Fibroblast of skin of right biceps (primary cell): ENCODE results near the gene ZNF500.
"Not testable (repeated sequence)": the region's sequence is repeated elsewhere in the genome, so short reads cannot be mapped to it uniquely, and the experiment has no call there.

Experiments
- DNase-seq: peaks from one replicate; pipeline ENCODE4 v3.0.0-alpha.2; 2013

Gene ZNF500

DNA sequence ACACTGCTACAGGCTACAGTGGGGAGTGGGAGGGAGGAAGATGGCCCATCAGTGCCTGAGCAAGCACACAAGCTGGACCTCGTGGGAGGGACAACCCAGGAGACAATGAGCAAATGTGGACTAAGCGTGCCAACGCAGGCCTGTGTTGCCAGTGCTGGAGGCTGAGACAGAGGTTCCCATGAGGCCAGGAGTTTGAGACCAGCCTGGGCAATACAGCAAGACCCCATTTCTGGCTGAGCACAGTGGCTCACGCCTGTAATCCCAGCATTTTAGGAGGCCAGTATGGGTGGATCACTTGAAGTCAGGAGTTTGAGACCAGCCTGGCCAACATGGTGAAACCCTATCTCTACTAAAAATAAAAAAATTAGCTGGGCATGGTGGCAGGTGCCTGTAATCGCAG, 28.6 kb downstream of the ZNF500 start:
- not testable (repeated sequence) for DNase-seq

DNA sequence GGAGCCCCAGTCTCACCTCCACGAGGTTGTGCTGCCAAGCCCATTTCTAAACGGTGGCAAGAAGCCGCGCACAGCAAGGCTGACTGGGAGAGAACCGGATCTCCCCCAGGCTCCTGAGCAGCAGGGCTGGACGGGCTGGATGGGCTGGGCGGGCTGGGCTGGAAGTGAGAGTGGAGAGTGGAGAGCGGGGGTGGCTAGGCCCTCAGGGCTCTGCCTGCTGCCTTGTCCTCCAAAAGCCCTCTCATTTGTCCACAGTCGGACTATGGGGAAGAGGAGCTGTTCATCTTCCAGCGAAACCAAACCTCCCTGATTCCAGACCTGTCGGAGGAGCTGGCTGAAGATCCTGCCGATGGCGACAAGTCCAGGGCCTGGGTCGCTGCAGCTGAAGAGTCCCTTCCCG, 29.4 kb downstream of the ZNF500 start:
- DNase-seq = no peak

DNA sequence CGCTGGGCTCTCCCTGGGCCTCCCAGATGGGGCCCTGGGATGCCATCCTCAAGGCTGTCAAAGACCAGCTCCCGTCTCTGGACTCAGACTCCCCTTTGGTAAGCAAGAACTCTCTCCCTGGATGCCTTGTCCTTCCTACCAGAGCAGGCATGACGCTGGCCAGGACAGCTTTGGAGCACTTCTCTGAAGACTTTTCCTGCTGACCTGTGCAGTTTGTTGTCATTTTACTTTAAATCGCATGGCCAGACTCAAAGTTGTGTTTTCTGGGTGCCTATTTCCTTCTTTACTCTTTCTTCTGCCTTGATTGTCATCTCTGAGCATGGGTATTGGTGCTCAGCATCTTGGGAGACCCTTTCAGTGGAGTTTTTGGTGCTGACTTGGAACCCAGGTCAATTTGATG, 30.4 kb downstream of the ZNF500 start:
- DNase-seq = no peak

DNA sequence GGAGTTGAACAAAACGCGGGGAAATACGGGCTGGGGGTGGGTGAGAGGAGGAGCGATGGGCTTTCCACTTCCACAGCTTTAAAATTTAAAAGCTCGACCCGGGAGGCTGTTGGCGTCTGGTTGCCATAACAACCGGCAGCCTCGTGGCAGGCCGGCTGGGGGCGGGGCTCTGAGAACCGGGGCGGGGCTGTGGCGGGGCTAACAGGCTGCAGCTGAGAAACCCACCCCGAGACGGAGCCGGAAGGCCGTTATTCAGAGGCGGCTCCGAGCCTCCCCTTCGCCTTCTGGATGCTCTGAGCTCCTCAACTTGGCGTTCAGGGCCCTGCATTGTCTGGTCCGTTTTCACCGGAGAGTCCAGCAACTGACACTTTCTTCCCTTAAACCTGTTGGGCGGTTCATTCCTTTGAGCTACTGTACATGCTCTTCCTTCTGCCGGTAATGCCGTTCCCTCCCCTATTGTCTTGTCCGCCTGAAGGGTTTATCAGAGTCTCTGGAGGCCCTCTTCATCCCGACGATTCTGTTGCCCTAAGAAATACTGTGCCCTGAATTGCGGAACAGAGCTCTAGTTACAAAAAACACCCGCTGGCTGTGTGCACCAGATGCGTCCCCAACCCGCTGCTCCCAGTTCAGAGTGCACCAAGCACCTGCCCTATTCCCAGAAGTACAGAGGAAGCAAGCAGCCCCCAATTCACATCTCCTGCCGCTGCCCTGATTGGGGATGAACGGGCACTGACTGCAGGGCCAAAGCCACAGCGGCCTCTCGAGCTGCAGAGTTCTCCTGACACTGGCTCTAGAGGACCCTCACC, 32.0 kb downstream of the ZNF500 start:
- peak; percentile 84 for DNase-seq

DNA sequence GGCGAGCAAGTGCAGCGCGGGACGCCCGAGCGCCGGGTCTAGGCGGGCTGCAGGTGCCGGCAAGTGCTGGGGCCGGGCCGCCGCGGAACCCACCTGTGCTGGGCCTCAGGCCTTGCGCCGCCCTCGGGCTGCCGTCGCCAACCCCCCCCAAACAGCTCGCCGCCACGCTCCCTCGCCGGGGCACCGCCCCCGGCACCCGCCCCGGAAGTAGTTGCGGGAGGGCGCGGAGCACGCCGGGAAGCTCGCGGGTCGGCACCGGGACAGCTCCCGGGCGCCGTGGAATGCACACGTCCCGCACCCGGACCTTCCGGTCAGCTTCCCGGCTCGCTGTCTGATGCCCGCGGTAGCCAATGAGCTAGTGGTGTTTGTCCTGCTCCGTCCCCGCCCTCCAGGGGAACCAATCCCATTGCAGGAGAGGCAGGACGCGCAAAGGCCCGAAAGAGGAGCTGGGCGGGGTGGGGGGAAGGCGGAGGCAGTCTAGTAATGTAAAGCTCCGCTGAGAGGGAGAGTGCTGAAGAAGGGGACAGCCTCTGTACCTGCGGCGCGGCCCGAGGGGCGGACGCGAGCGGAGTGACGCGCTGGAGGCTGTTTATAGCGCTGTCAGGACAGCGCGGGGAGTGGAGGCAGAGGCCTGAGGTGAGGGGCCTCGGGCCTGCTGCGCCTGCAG, 32.8 kb downstream of the ZNF500 start, which contains the start of the genes ANKS3 and DNAAF8:
ANKS3 (minus strand) TSS at position 209 of the 667 bp plus-strand sequence. CDS start 4,122 bp downstream, outside the sequence.
DNAAF8 (plus strand) TSS at position 475 of the 667 bp plus-strand sequence. CDS start 1,978 bp downstream, outside the sequence.
- DNase-seq = peak; percentile 97

DNA sequence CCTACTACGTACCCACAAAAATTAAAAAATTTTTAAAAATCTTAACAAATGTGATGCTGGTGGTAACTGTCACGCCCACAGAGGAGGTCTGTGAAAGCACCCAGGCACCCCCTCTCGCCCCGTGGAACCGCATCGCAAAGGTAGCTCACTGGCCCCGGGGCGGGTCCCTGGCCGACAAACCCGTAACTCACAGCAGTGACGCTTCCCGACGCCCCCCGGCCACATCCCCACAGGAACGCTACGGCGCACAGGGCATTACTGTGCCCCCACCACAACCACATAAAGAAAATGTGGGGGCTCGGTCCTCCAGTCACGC, 33.3 kb downstream of the ZNF500 start:
- no peak for DNase-seq

DNA sequence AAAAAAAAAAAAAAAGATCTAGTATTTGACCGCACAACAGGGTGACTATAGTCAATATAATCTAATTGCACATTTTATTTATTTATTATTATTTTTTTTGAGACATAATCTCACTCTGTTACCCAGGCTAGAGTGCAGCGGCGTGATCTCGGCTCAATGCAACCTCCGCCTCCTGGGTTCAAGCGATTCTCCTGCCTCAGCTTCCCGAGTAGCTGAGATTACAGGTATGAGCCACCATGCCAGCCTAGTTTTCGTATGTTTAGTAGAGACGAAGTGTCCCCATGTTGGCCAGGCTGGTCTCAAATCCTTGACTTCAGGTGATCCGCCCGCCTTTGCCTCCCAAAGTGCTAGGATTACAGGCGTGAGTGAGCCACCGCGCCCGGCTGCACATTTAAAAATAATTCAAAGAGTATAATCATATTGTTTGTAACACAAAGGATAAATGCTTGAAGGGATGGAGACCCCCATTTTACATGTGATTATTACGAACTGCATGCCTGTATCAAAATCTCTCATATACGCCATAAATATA, 33.7 kb downstream of the ZNF500 start:
- no peak for DNase-seq

DNA sequence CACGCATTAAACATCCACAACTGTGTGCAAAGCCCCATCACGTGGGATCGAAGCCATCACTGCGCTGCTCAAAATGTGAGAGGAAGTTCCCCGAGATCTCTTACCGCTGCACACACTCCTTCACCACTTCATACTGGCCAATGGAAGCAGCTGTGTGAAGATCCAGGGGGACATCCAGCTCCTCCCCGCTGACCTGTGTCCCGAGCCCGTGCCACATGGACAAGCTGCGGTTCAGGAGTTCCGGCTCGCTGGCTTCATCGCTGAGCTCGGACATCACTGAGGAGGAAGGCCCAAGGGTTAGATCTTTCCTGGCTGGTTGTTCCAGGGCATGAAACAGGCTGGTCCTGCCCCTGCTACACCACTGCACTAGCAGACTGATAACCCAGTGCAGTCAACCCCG, 37.1 kb downstream of the ZNF500 start:
- no peak for DNase-seq

DNA sequence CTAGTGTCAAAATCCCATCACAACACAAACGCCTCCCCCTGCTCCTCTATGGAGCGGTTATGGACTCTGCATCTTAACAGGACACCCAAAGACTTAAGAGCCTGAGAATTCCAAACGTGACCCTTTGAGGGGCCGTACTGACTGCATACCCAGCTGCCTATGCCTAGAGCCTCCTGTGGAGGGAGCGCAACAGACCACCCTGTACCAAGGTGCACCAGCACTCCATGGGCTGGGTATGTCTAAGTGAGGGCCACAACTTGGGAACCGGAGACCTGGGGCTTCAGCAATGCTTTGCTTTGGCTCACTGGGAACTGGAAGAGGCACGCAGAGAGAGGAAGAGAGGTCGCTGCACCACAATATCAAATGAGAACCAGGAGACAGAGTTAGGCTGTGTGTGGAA, 38.3 kb downstream of the ZNF500 start:
- no peak for DNase-seq

DNA sequence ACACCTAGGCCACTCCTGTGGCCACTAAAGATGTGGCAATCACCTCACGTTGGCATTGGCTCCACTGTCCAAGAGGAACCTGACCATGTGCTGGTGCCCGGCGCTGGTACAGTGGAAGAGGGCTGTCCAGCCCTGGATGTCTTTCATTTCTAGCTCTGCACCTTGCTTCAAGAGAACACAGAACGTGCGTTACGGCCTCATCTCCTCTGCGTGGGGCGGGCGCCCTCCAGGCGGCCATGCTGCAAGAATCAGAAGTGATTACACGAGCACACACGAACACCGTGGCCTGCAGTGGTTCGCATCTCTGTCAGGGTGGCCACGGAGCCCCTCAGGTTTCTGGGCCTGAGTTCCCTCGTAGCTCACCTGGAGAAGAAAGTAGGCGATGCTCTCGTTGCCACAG, 40.3 kb downstream of the ZNF500 start:
- DNase-seq = no peak

DNA sequence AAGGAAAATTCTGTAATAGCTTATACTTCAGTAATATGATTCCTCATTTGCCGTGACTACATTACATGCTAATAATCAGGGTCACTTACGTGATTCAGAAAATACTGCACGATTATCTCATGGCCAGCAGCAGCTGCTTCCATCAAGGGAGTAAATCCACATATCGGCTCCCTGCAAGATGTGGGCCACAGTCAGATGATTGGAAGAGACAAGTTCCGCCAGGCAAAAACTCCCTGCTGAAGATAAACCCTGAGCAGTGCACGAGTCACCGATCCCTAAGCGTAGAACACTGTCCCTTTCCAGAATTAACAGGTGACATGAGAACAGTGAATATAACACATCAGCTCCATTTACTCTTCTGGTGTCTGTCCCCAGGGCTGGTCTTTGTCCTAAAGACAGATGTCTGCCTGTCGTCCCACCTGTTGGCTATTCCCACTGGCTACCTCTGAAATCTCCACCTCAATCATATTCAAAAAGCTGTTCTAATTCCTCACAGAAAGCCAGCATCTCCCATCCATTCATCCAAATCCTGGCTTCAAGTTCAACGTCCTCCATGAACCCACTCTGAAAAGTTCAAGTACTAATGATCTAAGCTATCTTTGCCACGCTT, 42.2 kb downstream of the ZNF500 start:
- DNase-seq = no peak

DNA sequence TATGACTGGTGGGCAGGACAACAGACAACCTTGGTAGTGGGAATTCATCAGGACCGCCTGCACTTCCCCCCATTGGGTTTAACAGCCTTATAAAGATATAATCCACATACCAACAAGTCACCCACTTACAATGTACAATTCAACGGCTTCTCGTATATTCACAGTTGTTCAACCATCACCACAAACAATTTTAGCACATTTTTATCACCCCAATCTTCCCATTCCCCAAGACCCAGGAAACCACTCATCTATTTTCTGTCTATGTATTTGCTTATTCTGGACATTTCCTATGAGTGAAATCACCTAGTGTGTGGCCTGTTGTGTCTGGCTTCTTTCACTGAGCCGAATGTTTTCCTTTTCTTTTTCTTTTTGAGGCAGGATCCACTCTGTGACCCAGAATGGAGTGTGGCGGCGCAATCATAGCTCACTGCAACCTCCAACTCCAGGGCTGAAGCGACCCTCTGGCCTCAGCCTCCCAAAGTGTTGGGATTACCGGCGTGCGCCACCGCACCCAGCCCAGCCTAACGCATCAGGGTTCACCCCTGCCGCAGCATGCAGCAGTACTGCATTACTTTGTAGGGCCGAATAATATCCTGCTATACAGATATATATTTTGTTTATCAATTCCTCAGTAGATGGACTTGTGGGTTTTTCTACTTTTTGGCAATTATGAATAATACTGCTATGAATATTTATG, 43.7 kb downstream of the ZNF500 start:
- no peak for DNase-seq

DNA sequence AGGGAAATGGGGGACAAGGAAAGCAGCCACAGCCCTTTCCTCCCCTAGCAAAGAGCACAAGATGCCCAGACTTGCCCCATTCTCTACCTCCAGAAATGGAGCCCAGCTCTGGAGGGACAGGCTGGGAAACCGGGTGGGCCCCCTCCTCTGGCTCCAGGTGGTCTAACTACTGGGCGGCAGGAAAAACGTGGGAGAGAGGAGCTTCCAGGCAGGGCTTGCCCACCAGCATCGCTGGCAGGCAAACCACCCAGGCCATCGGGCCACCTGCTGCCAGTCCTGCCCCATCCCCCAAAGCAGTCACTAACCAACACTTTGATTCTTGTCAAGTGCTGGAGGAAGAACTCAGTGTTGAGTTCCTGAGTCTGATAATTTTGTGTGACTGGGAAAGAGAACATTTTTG, 48.5 kb downstream of the ZNF500 start:
- no peak for DNase-seq

DNA sequence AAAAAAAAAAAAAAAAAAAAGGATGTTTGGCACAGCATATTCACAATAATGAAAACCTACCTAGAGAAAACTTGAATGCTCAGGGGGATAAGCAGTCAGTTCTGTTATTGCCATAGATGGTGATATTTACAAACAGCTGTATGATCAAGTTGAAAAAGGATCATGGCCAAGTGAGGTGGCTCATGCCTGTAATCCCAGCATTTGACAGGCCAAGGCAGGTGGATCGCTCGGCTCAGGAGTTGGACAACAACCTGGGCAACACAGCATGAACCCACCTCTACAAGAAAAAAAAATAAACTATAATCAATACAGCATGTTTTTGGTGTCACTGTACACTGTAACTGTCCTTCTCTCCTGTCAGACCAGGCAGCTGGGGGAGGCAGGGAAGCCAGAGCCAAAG, 52.0 kb downstream of the ZNF500 start:
- no peak for DNase-seq

DNA sequence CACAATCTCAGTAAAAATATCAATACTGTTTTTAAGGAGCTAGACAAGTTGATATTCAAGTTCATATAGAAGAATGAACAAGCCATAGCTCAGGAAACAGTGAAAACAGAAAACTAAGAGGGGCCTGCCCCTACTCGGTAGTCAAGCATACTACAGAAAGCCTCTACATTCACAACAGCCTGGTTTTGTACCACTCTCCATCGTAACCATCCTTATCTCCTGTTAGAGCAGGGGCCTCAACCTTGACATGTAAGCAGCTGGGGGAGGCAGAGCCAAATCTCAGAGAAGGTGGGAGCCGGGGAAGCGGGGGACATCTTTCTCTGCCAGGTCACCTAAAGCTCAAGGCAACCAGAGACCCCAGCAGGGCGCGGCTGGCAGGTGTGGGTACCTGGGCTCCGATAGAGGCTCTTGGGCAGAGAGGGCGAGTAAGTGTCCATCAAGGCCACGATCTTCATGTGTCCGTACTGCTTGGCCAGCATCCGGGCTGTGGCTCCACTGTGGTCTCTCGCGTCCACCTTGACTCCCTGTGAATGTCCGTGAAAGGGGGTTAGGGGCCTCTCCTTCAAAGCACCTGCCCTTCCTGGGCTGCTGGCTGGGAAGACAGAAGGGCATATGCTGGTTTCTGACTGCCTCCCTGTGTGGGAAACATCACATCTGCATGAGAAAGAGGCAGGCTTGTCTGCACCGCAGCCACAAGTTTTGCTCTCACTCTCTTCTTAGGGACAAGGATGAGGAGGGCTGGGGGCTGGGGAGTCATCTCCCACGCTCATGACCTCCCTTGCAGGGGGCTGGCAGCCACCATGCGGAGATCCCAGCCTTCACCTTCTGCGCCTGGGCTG, 53.1 kb downstream of the ZNF500 start:
- DNase-seq = no peak

DNA sequence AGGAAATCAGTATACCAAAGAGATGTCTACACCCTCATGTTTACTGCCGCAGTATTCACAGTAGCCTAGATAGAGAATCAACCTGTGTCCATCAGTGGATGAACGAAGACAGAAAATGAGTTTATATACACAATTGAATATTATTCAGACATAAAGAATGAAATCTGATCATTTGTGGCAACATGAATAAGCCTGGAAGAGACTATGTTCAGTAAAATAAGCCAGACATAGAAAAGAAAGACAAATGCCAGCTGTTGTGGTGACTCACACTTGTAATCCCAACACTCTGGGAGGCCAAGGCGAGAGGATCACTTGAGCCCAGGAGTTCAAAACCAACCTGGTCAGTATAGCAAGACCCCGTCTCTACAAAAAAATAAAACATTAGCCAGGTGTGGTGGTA, 57.5 kb downstream of the ZNF500 start:
- peak; percentile 22 for DNase-seq

DNA sequence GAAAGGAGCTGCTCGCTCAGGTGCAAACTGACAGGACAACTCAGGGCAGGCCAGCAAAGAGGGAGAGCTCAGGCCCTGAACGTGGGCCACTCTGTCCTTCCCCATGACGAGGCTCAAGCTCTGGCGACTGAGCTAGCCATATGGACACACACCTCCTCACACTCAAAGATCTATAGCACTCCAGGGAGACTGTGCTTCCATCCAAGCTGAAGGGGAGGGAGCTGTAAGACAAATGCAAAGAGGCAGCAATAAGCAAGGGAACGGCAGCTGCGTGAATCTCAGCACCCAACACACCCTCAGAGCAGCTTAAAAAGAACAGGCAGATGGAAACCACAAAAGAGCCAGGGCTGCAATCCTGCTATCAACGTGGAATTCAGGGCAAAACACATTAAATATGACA, 60.1 kb downstream of the ZNF500 start:
- DNase-seq = no peak

DNA sequence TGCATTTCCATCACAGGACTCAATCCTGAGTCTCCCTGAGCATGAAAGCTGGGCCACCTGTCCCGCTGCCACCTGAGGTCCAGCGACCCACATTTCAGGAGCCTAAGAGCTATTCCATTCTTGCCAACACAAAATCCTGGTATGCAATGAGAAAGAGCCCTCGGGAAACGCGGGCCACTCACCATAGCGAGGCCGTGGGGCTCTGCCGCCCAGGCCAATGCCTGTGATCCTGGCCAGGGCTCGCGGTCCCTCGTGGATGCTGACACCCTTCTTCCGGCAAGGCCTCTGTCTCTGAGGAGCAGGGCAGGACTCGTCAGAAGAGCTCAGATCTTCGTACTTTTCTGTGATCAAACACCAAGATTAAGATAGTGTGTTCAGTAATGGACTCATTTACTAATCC, 62.0 kb downstream of the ZNF500 start:
- DNase-seq = no peak

DNA sequence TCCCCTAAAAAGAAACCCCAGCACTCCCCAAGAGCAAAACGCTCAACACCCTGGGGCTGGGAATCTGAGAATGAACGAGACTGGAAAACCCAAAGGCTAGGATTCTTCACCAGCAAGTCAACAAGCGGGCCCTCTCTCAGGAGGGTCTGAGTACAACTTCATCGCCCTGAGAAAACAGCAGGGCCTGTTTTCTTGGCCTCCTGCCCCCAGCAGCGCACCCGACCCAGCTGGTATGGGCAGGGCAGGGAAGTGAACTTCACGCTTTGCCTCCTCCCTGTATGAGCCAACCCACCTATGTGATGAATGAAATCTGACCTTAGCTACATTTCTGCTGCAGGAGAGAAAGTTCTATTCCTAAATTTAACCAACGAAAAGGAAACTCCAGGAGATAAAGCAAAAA, 62.5 kb downstream of the ZNF500 start:
- no peak for DNase-seq

DNA sequence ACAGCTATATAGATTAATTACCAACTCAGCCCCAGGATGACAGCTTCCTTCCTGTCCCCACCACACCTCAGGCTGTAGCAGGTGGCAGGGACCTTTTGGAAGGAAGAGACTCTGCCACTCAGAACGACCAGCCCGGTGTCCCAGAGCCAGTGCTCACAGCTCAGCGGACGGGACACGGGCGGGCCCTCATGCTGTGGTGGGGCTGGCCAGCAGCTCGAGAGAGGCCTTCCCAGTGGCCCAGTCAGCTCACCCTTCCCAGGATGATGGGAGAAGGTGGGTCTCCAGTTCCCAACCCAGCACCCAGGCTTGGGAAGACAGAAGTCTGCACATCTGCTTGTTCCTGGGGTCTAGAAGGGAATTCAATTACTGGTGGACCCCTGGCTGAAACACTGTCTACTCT, 63.1 kb downstream of the ZNF500 start:
- no peak for DNase-seq

DNA sequence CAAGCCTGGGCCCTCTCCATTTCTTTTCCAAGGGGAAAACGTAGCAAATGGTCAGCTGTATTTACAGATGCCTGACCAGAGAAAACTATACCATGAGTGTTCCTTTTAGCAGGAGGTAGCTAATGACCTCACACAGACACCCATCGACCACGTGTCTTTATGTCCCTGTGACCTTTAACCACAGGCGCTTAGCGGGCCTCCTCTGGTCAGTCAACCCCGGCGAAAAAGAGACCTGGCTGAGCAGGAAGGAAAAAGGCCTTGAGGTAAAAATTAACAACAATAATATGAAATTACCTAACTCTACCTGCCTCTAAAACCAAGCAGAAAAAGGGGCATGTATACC, 64.5 kb downstream of the ZNF500 start:
- DNase-seq = no peak

DNA sequence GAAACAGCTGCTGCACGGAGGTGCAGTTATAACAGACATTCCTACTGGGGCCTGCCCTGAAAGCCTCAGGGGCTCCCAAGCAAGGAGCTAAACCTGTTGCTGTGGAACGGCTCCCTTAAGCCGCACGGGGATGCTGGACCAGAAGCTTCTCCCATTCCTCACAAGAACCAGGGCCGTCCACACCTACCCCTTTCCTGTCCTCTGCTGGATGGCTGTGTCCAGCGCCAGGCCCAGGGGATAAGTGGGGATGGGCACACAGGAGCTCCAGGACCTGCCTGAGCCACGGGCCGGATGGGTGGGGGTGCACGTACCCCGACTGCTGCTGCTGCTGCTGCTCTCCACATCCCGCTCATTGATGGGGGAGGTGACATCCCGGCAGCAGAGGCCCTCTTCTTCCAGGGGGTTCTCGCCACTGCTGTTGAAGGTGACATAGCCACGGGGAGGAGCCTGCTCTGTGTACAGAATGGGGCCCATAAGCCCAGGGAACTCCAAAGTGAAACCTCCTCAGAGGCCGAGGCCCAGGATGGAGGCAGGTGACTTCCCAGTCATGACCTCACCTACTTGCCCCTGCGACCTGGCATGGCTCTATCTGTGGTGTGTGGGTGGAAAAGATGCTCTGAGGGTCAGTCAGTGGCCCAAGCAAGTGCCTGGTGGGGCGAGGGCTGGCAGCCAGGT, 65.0 kb downstream of the ZNF500 start:
- no peak for DNase-seq
